Body of pancreas (tissue), 4 donors: Measurements from ENCODE around the gene CEP72. TPM values are rescaled to one million over a fixed set of nuclear protein-coding genes. Genes with fewer than 3 reads are reported as not detected.

Experiments used
- ATAC-seq: fragments of 150-250 bp; one replicate; pipeline ENCODE4 v1.9.1; 2016
- DNase-seq, 4 donors: peaks; one replicate each; pipeline ENCODE4 v3.0.0-alpha.2; 2019
- H3K27ac ChIP-seq, 4 donors: fragments of 200-600 bp; sonication (generic); 1 replicate in 3 of 4; 2 replicates in 1 of 4; pipeline versions ENCODE4 v1.5.1 to v1.6.1; 2016 to 2019; ENCODE audit warnings: mild to moderate bottlenecking in 1 of 4, mixed read lengths in 1 of 4, moderate library complexity in 1 of 4
- H3K27me3 ChIP-seq, 2 donors: fragments of 200-600 bp; sonication (generic); one replicate each; pipeline ENCODE4 v1.6.0; 2016; ENCODE audit warnings: mild to moderate bottlenecking in 1 of 2
- H3K36me3 ChIP-seq, 2 donors: fragments of 200-600 bp; sonication (generic); replicated peaks in 1 of 2; 2 replicates each; pipeline ENCODE4 v1.5.1; 2016; ENCODE audit warnings: low read depth in 2 of 2; ENCODE audit not compliant: insufficient read depth in 1 of 2
- H3K4me1 ChIP-seq: fragments of 200-600 bp; sonication (generic); one replicate; pipeline ENCODE4 v1.6.0; 2016
- H3K4me3 ChIP-seq, 2 donors: fragments of 200-600 bp; sonication (generic); 1 replicate in 1 of 2; 2 replicates in 1 of 2; pipeline ENCODE4 v1.5.1; 2016 to 2019
- H3K9me3 ChIP-seq, 3 donors: fragments of 200-600 bp; sonication (generic); 1 replicate in 2 of 3; 2 replicates in 1 of 3; pipeline ENCODE4 v1.5.1; 2016
- CTCF ChIP-seq, 7 experiments: fragments of 450-650 bp in 4 of 7; fragments of 200-600 bp in 3 of 7; sonication (generic) in 3 of 7; IDR thresholded peaks; one replicate each; pipeline ENCODE4 v1.5.1; 2016 to 2019; ENCODE audit warnings: antibody characterized with exemption in 7 of 7
- POLR2A ChIP-seq, 3 donors: fragments of 450-650 bp; IDR thresholded peaks; one replicate each; pipeline ENCODE4 v1.6.1; 2016; ENCODE audit warnings: antibody characterized with exemption in 3 of 3, mild to moderate bottlenecking in 2 of 3
- WGBS, 2 donors: methylation state at CpG; one replicate each; pipeline ENCODE4 v1.1.5; 2017; 5-methylcytosine and 5-hydroxymethylcytosine counted together
- intact Hi-C: fragments of 100-400 bp; cut with DNase I; formaldehyde crosslinking; loops from one replicate; pipeline ENCODE4 v1.15.1; 2023
- total RNA-seq, 2 donors: library from RNA; depleted of rRNA; stranded (reverse); fragments of >200 nt; gene quantifications; one replicate each; pipeline ENCODE4 v1.1.0, GENCODE V29; 2016

The CEP72 gene
- total RNA-seq, 2 donors from 2014 or later, result 1.3 to 7.8 TPM

GRCh38 chr5:643351-643801, 31.2 kb downstream of the CEP72 start:
- no peaks in the 10 kb centered on the region for H3K27me3 ChIP-seq
- 91 to 93% methylated on average over 18 to 19 of the region's 21 CpGs for WGBS, 2 donors
- TF ChIP-seq POLR2A (IDR thresholded peaks at IDR 0.05) (no peak), CTCF (IDR thresholded peaks at IDR 0.05) (no peak)
- H3K36me3 ChIP-seq, result no peaks in the 10 kb centered on the region
- intact Hi-C loops, result no loop called here
- H3K4me1 ChIP-seq, result no peaks in the 10 kb centered on the region
- no peaks in the 10 kb centered on the region for H3K9me3 ChIP-seq
- no peak overlapping the region for H3K27ac ChIP-seq
- no peak for DNase-seq
- no peak for ATAC-seq
- no peak overlapping the region for H3K4me3 ChIP-seq

DNA sequence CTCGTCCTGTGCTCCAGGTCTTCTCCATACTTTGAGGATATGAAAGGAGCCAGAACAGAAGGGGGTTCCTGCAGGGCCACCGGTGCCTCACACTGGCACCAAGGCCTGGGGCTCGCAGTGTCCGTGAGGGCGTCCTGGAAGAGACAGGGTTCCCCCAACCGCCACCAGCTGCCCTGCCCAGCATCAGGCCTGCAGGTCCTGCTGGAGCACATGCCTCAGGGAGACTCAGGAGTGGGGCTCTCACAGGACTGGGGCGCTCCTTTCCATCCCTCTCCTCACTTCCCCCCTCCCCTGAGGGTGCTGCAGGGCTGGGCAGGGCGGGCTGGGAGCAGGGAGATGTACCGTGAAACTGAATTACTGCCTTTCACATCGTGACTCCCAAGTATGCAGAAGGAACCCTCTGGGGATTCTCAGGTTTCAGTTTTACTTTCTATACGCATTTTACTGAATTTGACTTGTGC, 31.7 kb downstream of the CEP72 start:
- H3K9me3 ChIP-seq, result no peaks in the 10 kb centered on the region
- H3K4me1 ChIP-seq, result no peaks in the 10 kb centered on the region
- WGBS, 2 donors, result 90% methylated on average over 8 to 10 of the region's 11 CpGs
- ATAC-seq, result no peak
- intact Hi-C loops, result no loop called here
- no peaks in the 10 kb centered on the region for H3K27me3 ChIP-seq
- no peaks in the 10 kb centered on the region for H3K36me3 ChIP-seq
- no peak overlapping the region for H3K4me3 ChIP-seq
- DNase-seq, result no peak
- H3K27ac ChIP-seq, result no peak overlapping the region
- TF ChIP-seq CTCF (IDR thresholded peaks at IDR 0.05) (no peak), POLR2A (IDR thresholded peaks at IDR 0.05) (no peak)

DNA sequence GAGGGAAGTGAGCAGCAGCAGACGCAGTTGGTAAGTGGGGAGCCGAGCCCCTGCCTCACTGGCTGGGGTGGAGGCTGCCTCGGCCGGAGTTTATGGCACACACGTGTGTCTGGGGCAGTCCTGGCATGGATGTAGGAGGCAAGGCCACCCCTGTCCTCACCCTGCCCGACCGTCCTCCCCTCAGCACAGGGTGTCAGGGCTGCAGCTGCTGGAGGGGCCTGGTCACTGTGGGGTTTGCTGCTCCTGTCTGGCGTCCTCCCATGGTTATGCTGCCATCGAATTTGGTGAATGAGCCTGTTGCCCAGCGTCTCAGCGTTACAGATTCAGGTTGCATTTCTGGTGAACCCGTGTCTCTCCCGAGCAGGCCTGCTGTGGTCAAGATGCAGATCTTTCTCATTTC, 32.4 kb downstream of the CEP72 start:
- intact Hi-C loops, result no loop called here
- no peaks in the 10 kb centered on the region for H3K27me3 ChIP-seq
- H3K27ac ChIP-seq, result no peak overlapping the region
- no peaks in the 10 kb centered on the region for H3K4me1 ChIP-seq
- no peak for ATAC-seq
- DNase-seq, result no peak
- H3K36me3 ChIP-seq, result no peaks in the 10 kb centered on the region
- WGBS, 2 donors, result 84 to 90% methylated on average over 13 of the region's 13 CpGs
- H3K4me3 ChIP-seq, result no peak overlapping the region
- H3K9me3 ChIP-seq, result no peaks in the 10 kb centered on the region
- no peak for TF ChIP-seq POLR2A (IDR thresholded peaks at IDR 0.05)
- TF ChIP-seq CTCF (IDR thresholded peaks at IDR 0.05), result no peak

GRCh38 chr5:644971-645370, 32.8 kb downstream of the CEP72 start:
- ATAC-seq, result no peak
- WGBS, 2 donors, result 94 to 95% methylated on average over 15 of the region's 15 CpGs
- no peaks in the 10 kb centered on the region for H3K27me3 ChIP-seq
- H3K36me3 ChIP-seq, result no peaks in the 10 kb centered on the region
- no peak overlapping the region for H3K27ac ChIP-seq
- intact Hi-C loops, result no loop called here
- H3K9me3 ChIP-seq, result no peaks in the 10 kb centered on the region
- no peak for TF ChIP-seq CTCF (IDR thresholded peaks at IDR 0.05)
- no peak for TF ChIP-seq POLR2A (IDR thresholded peaks at IDR 0.05)
- H3K4me1 ChIP-seq, result no peaks in the 10 kb centered on the region
- H3K4me3 ChIP-seq, result no peak overlapping the region
- DNase-seq, result no peak

DNA sequence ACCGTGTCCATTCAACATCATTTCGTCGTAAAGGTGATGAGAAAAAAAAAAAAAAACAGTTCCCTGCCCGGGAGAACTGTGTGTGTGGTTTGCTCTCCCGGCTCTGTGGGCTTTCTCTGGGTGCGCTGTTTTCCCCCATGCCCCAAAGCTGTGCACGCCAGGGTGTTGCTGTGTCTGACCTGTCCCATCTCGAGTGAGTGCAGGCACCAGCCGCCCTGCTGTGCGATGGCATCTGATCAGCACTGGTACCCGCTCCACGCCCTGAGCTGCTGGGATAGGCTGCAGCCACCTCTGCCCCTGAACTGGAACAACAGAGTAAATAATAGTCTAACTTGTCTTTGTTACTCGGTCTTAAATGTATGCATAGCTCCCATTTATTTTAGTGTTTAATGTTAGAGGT, 33.3 kb downstream of the CEP72 start:
- 83 to 89% methylated on average over 11 to 13 of the region's 13 CpGs for WGBS, 2 donors
- Histone ChIP-seq H3K36me3 (no peaks in the 10 kb centered on the region), H3K4me1 (no peaks in the 10 kb centered on the region), H3K27me3 (no peaks in the 10 kb centered on the region), H3K9me3 (no peaks in the 10 kb centered on the region), H3K27ac (no peak overlapping the region), H3K4me3 (no peak overlapping the region)
- ATAC-seq (no peak), DNase-seq (no peak)
- intact Hi-C loops, result no loop called here
- no peak for TF ChIP-seq POLR2A (IDR thresholded peaks at IDR 0.05)
- no peak for TF ChIP-seq CTCF (IDR thresholded peaks at IDR 0.05)
